ENCODE data around the gene DSCAM. TPM values are rescaled to one million over a fixed set of nuclear protein-coding genes. Genes with fewer than 3 reads are reported as not detected.

DSCAM gene
- total and polyA plus RNA-seq, 2 donors (not counting 3 experiments of a cell fraction or from before 2014, with no cell fraction given), result not detected

GRCh38 chr21:40662889-40663288, 184.1 kb downstream of the DSCAM start:
- no peaks in the 10 kb centered on the region for H3K36me3 ChIP-seq (ENCODE audit: control insufficient read depth in 2 of 2, extremely low read depth in 1 of 2, insufficient read depth in 2 of 2, low read length in 2 of 2)
- no peak overlapping the region for H3K4me3 ChIP-seq (replicated peaks in 1 of 3; ENCODE audit: insufficient read depth in 1 of 3, low read depth in 1 of 3, low read length in 3 of 3)
- no peak overlapping the region for H3K4me2 ChIP-seq (ENCODE audit: insufficient read depth, low read length)
- H3K79me2 ChIP-seq (ENCODE audit: control insufficient read depth, insufficient read depth, low read length), result no peaks in the 10 kb centered on the region
- dilution Hi-C loops (cut with MboI; ENCODE audit: extremely low pct_ligation_motif_present, low sequenced_read_pairs) (no loop called here), intact Hi-C loops (cut with micrococcal nuclease) (no loop called here)
- no peak for FAIRE-seq
- no peak overlapping the region for H3K9ac ChIP-seq (replicated peaks; ENCODE audit: extremely low read depth, insufficient read depth, low read length)
- H4K20me1 ChIP-seq (replicated peaks; ENCODE audit: control insufficient read depth, extremely low read depth, insufficient read depth, low read length), result no peaks in the 10 kb centered on the region
- no peaks in the 10 kb centered on the region for H3K4me1 ChIP-seq (ENCODE audit: control insufficient read depth, extremely low read depth, insufficient read depth, low read length)
- no peaks in the 10 kb centered on the region for H3K9me1 ChIP-seq (replicated peaks; ENCODE audit: control insufficient read depth, extremely low read depth, insufficient read depth, low read length)
- H3K27me3 ChIP-seq (ENCODE audit: control insufficient read depth in 2 of 2, insufficient read depth in 2 of 2, low read length in 2 of 2), result no peaks in the 10 kb centered on the region
- ChIA-PET POLR2A (no interaction called here), CTCF (no interaction called here)
- no TSS peak for BruUV-seq (replicated peaks)
- no peak for DNase-seq (ENCODE audit: low read depth, low spot score)
- no peak for TF ChIP-seq FOS (IDR thresholded peaks at IDR 0.05; ENCODE audit: borderline replicate concordance, insufficient read depth, low read length)
- TF ChIP-seq, protein P1, sequence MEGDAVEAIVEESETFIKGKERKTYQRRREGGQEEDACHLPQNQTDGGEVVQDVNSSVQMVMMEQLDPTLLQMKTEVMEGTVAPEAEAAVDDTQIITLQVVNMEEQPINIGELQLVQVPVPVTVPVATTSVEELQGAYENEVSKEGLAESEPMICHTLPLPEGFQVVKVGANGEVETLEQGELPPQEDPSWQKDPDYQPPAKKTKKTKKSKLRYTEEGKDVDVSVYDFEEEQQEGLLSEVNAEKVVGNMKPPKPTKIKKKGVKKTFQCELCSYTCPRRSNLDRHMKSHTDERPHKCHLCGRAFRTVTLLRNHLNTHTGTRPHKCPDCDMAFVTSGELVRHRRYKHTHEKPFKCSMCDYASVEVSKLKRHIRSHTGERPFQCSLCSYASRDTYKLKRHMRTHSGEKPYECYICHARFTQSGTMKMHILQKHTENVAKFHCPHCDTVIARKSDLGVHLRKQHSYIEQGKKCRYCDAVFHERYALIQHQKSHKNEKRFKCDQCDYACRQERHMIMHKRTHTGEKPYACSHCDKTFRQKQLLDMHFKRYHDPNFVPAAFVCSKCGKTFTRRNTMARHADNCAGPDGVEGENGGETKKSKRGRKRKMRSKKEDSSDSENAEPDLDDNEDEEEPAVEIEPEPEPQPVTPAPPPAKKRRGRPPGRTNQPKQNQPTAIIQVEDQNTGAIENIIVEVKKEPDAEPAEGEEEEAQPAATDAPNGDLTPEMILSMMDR (IDR thresholded peaks at IDR 0.05; ENCODE audit: extremely low read depth in 1 of 2, insufficient read depth in 1 of 2, low read depth in 1 of 2, low read length in 2 of 2), result no peak
- H3K9me3 ChIP-seq (replicated peaks; ENCODE audit: control insufficient read depth, insufficient read depth, low read length), result peaks cover 4% of the 10 kb centered on the region
- no peak overlapping the region for H3K27ac ChIP-seq (ENCODE audit: insufficient read depth, low read depth, low read length)
- H2AFZ ChIP-seq (ENCODE audit: low read depth, low read length), result no peak overlapping the region

- DNase-seq (ENCODE audit: low read depth, low spot score) (no peak), FAIRE-seq (no peak)
- Histone ChIP-seq H3K36me3 (ENCODE audit: control insufficient read depth in 2 of 2, extremely low read depth in 1 of 2, insufficient read depth in 2 of 2, low read length in 2 of 2) (no peaks in the 10 kb centered on the region), H3K4me2 (ENCODE audit: insufficient read depth, low read length) (no peak overlapping the region), H3K9me3 (replicated peaks; ENCODE audit: control insufficient read depth, insufficient read depth, low read length) (peaks cover 3% of the 10 kb centered on the region), H3K4me3 (replicated peaks in 1 of 3; ENCODE audit: insufficient read depth in 1 of 3, low read depth in 1 of 3, low read length in 3 of 3) (no peak overlapping the region), H3K27me3 (ENCODE audit: control insufficient read depth in 2 of 2, insufficient read depth in 2 of 2, low read length in 2 of 2) (no peaks in the 10 kb centered on the region), H2AFZ (ENCODE audit: low read depth, low read length) (no peak overlapping the region), H3K9me1 (replicated peaks; ENCODE audit: control insufficient read depth, extremely low read depth, insufficient read depth, low read length) (no peaks in the 10 kb centered on the region), H3K27ac (ENCODE audit: insufficient read depth, low read depth, low read length) (no peak overlapping the region), H3K9ac (replicated peaks; ENCODE audit: extremely low read depth, insufficient read depth, low read length) (no peak overlapping the region), H3K79me2 (ENCODE audit: control insufficient read depth, insufficient read depth, low read length) (no peaks in the 10 kb centered on the region), H4K20me1 (replicated peaks; ENCODE audit: control insufficient read depth, extremely low read depth, insufficient read depth, low read length) (no peaks in the 10 kb centered on the region), H3K4me1 (ENCODE audit: control insufficient read depth, extremely low read depth, insufficient read depth, low read length) (no peaks in the 10 kb centered on the region)
- intact Hi-C loops (cut with micrococcal nuclease), result no loop called here
- TF ChIP-seq EZH2 (IDR thresholded peaks at IDR 0.05; ENCODE audit: borderline replicate concordance, low read depth, low read length, severe bottlenecking) (no peak), MYC (IDR thresholded peaks at IDR 0.05; ENCODE audit: low read depth, low read length) (no peak), GATA2 (IDR thresholded peaks at IDR 0.05; ENCODE audit: insufficient read depth, insufficient read length, low read depth, low read length) (no peak), POLR2A (IDR thresholded peaks at IDR 0.05; ENCODE audit: low read depth, low read length) (no peak), FOS (IDR thresholded peaks at IDR 0.05; ENCODE audit: borderline replicate concordance, insufficient read depth, low read length) (no peak), MAX (IDR thresholded peaks at IDR 0.05; ENCODE audit: insufficient read depth, insufficient read length) (no peak), POLR2AphosphoS5 (IDR thresholded peaks at IDR 0.05; ENCODE audit: insufficient read depth, low read depth, low read length) (no peak)
- BruUV-seq (replicated peaks), result no TSS peak
- CTCF ChIA-PET, result no interaction called here
- POLR2A ChIA-PET, result no interaction called here
- dilution Hi-C loops (cut with MboI; ENCODE audit: extremely low pct_ligation_motif_present, low sequenced_read_pairs), result no loop called here
Observed at GRCh38 chr21:40660461-40660860, 186.5 kb downstream of the DSCAM start.
